Natural killer cell (primary cell): Measurements from ENCODE around the gene PLB1. TPM values are rescaled to one million over a fixed set of nuclear protein-coding genes. Genes with fewer than 3 reads are reported as not detected.
A peak's percentile ranks its signal among the peaks of the same experiment; 100 is the strongest.

Source experiments
- ATAC-seq, 3 donors: fragments of 150-1000 bp in 2 of 3; fragments of 200-7000 bp in 1 of 3; cut with Tn5 transposase; 1 replicate in 1 of 3; 2 replicates in 2 of 3; pipeline ENCODE4 v1.10.0; 2021; ENCODE audit warnings: mild to moderate bottlenecking in 2 of 3, moderate library complexity in 2 of 3
- DNase-seq, 2 donors: peaks; one replicate each; pipeline versions ENCODE4 v3.0.0 to v3.0.0-alpha.2; 2013 to 2021; ENCODE audit warnings: mixed read lengths in 1 of 2
- H3K27ac ChIP-seq: one replicate; pipeline ENCODE4 v1.5.1; 2013; ENCODE audit warnings: mild to moderate bottlenecking, low read length
- H3K27me3 ChIP-seq: one replicate; pipeline ENCODE4 v1.6.1; 2013; ENCODE audit warnings: low read length; ENCODE audit not compliant: control insufficient read depth, insufficient read depth
- H3K36me3 ChIP-seq: one replicate; pipeline ENCODE4 v1.6.1; 2013; ENCODE audit warnings: low read length; ENCODE audit not compliant: control insufficient read depth, insufficient read depth
- H3K4me1 ChIP-seq: one replicate; pipeline ENCODE4 v1.6.1; 2013; ENCODE audit warnings: low read length; ENCODE audit not compliant: control insufficient read depth, insufficient read depth
- H3K4me3 ChIP-seq: one replicate; pipeline ENCODE4 v1.5.1; 2013; ENCODE audit warnings: low read length
- H3K9me3 ChIP-seq: one replicate; pipeline ENCODE4 v1.6.1; 2013; ENCODE audit warnings: low read length; ENCODE audit not compliant: control insufficient read depth, insufficient read depth
- H3K27ac Mint-ChIP-seq, 2 donors: one replicate each; pipeline ENCODE4 v1.8.0; 2022; ENCODE audit warnings: mild to moderate bottlenecking in 2 of 2, mixed read lengths in 2 of 2, moderate library complexity in 1 of 2
- H3K27me3 Mint-ChIP-seq, 2 donors: one replicate each; pipeline ENCODE4 v1.8.0; 2022; ENCODE audit warnings: low read depth in 2 of 2, mixed read lengths in 2 of 2
- H3K36me3 Mint-ChIP-seq: one replicate; pipeline ENCODE4 v1.8.0; 2022; ENCODE audit warnings: mixed read lengths
- H3K4me1 Mint-ChIP-seq, 2 donors: one replicate each; pipeline ENCODE4 v1.8.0; 2022; ENCODE audit warnings: mixed read lengths in 2 of 2
- H3K4me3 Mint-ChIP-seq: one replicate; pipeline ENCODE4 v1.8.0; 2022; ENCODE audit warnings: mild to moderate bottlenecking, moderate library complexity, mixed read lengths
- H3K9me3 Mint-ChIP-seq, 2 donors: one replicate each; pipeline ENCODE4 v1.8.0; 2022; ENCODE audit warnings: mixed read lengths in 2 of 2
- CTCF ChIP-seq: fragments of 200-600 bp; IDR thresholded peaks from one replicate; pipeline ENCODE4 v1.8.0; 2022; ENCODE audit warnings: antibody characterized with exemption
- WGBS: methylation state at CpG from one replicate; pipeline ENCODE4 v1.1.7; 2013; ENCODE audit warnings: missing lambda C conversion rate; ENCODE audit not compliant: insufficient coverage; 5-methylcytosine and 5-hydroxymethylcytosine counted together
- intact Hi-C: fragments of 100-400 bp; cut with micrococcal nuclease; formaldehyde crosslinking; loops from one replicate; pipeline ENCODE4 v1.14.2; 2022
- total RNA-seq, 4 donors: library from RNA; stranded (reverse); fragments of 120-200 nt in 1 of 4; gene quantifications; one replicate each; pipeline versions ENCODE4 v1.2.3 to v1.2.4, GENCODE V29; 2013 to 2022

The PLB1 gene
- total RNA-seq, 3 donors from 2014 or later (not counting 1 experiment from before 2014, with no cell fraction given): 1.7 to 2.6 (median 1.9) TPM

DNA sequence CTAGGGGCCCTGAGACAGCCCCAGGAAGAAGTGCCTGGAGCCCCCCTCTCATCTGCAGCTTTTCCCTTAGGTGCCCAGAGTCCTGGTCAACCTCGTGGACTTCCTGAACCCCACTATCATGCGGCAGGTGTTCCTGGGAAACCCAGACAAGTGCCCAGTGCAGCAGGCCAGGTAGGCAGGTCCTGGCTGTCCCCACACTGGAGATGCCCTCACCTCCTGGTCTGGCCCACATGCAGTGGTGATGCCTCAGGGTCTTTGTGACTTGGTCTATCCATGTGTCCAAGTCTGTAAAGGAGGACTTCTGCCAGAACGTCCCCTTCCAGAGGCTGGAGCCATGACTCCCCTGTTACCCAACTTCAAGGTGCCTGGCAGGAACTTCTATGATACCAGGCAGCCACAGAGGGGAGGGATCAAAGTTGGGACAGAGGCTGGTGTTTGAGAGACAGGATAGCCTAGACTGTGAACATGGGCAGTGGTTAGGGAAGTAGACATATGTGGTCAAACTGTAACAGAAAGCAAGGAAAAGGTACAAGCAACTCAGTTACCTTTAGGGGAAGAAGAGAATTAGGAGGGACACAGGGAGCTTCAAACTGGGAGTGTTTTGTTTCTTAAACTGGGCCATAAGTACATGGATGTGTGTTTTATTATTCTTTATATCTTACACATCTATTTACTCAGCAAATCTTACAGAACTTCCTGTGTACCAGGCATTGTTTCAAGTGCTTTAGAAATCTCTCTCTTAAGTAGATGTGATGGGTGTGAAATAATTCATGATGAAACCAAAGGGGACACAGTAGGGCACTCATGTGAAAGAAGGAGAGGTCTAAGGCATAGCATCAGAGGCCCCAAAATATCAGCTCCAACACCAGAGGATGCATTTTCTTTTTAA is 107.1 kb downstream of the PLB1 start:
- H3K27me3 ChIP-seq: no peaks in the 10 kb centered on the region
- DNase-seq (no peak), ATAC-seq (no peak)
- H3K27ac Mint-ChIP-seq: peak overlapping the region in 1 of 2 donors; percentile 49
- no peak overlapping the region for H3K4me3 Mint-ChIP-seq
- no peaks in the 10 kb centered on the region for H3K9me3 ChIP-seq
- no peaks in the 10 kb centered on the region for H3K9me3 Mint-ChIP-seq
- intact Hi-C loops: no loop called here
- H3K4me1 ChIP-seq: peaks cover 18% of the 10 kb centered on the region
- H3K4me3 ChIP-seq: no peak overlapping the region
- TF ChIP-seq CTCF: no peak
- H3K27me3 Mint-ChIP-seq: no peaks in the 10 kb centered on the region
- no peaks in the 10 kb centered on the region for H3K36me3 Mint-ChIP-seq
- peaks cover 0 to 5% of the 10 kb centered on the region in 2 donors for H3K4me1 Mint-ChIP-seq
- 78% methylated on average over 3 of the region's 3 CpGs for WGBS
- H3K27ac ChIP-seq: no peak overlapping the region
- H3K36me3 ChIP-seq: no peaks in the 10 kb centered on the region

- H3K36me3 ChIP-seq: no peaks in the 10 kb centered on the region
- intact Hi-C loops: no loop called here
- Mint-ChIP-seq H3K27me3 (no peaks in the 10 kb centered on the region), H3K9me3 (no peaks in the 10 kb centered on the region), H3K27ac (no peak overlapping the region), H3K4me1 (peaks cover 0 to 5% of the 10 kb centered on the region in 2 donors), H3K4me3 (no peak overlapping the region), H3K36me3 (no peaks in the 10 kb centered on the region)
- no peak for DNase-seq
- no peak for TF ChIP-seq CTCF
- H3K4me3 ChIP-seq: no peak overlapping the region
- WGBS: 92% methylated on average over 10 of the region's 10 CpGs
- ATAC-seq: no peak
- H3K4me1 ChIP-seq: peaks cover 18% of the 10 kb centered on the region
- H3K27me3 ChIP-seq: no peaks in the 10 kb centered on the region
- H3K9me3 ChIP-seq: no peaks in the 10 kb centered on the region
- H3K27ac ChIP-seq: no peak overlapping the region
Measured at GRCh38 chr2:28603821-28604220, 108.0 kb downstream of the PLB1 start.

- Mint-ChIP-seq H3K9me3 (no peaks in the 10 kb centered on the region), H3K36me3 (no peaks in the 10 kb centered on the region), H3K4me3 (no peak overlapping the region), H3K27me3 (peaks cover 0 to 5% of the 10 kb centered on the region in 2 donors), H3K27ac (no peak overlapping the region), H3K4me1 (peaks cover 0 to 5% of the 10 kb centered on the region in 2 donors)
- no peak for TF ChIP-seq CTCF
- Histone ChIP-seq H3K9me3 (no peaks in the 10 kb centered on the region), H3K4me1 (peaks cover 18% of the 10 kb centered on the region), H3K36me3 (no peaks in the 10 kb centered on the region), H3K27ac (no peak overlapping the region), H3K4me3 (no peak overlapping the region), H3K27me3 (no peaks in the 10 kb centered on the region)
- no peak for DNase-seq
- intact Hi-C loops: no loop called here
- no peak for ATAC-seq
- WGBS: 96% methylated on average over 9 of the region's 9 CpGs
Measured at GRCh38 chr2:28604284-28604843, 108.5 kb downstream of the PLB1 start.
